Upper lobe of left lung (tissue), 4 donors: ENCODE measurements around the gene TUFT1.

ENCODE experiments used
- POLR2A ChIP-seq, 4 donors: fragments of 450-650 bp; IDR thresholded peaks; one replicate each; pipeline ENCODE4 v1.5.1; 2016 to 2017; ENCODE audit warnings: antibody characterized with exemption in 4 of 4, mild to moderate bottlenecking in 2 of 4
- POLR2AphosphoS5 ChIP-seq, 2 donors: sonication (generic); formaldehyde crosslinking; IDR thresholded peaks; one replicate each; pipeline ENCODE4 v1.5.1; 2017; ENCODE audit warnings: antibody characterized with exemption in 2 of 2
- TF ChIP-seq, protein P1 (sequence below), 6 experiments: fragments of 450-650 bp in 4 of 6; fragments of 200-600 bp in 2 of 6; sonication (generic) in 2 of 6; IDR thresholded peaks; one replicate each; pipeline ENCODE4 v1.5.1; 2016 to 2019; ENCODE audit warnings: antibody characterized with exemption in 6 of 6

GRCh38 chr1:151581921-151582320, 41.8 kb downstream of the TUFT1 start:
- TF ChIP-seq, protein P1, sequence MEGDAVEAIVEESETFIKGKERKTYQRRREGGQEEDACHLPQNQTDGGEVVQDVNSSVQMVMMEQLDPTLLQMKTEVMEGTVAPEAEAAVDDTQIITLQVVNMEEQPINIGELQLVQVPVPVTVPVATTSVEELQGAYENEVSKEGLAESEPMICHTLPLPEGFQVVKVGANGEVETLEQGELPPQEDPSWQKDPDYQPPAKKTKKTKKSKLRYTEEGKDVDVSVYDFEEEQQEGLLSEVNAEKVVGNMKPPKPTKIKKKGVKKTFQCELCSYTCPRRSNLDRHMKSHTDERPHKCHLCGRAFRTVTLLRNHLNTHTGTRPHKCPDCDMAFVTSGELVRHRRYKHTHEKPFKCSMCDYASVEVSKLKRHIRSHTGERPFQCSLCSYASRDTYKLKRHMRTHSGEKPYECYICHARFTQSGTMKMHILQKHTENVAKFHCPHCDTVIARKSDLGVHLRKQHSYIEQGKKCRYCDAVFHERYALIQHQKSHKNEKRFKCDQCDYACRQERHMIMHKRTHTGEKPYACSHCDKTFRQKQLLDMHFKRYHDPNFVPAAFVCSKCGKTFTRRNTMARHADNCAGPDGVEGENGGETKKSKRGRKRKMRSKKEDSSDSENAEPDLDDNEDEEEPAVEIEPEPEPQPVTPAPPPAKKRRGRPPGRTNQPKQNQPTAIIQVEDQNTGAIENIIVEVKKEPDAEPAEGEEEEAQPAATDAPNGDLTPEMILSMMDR (IDR thresholded peaks at IDR 0.05): no peak
- TF ChIP-seq POLR2AphosphoS5 (IDR thresholded peaks at IDR 0.05) (no peak), POLR2A (IDR thresholded peaks at IDR 0.05) (no peak)
